Measurements from ENCODE around the gene EEF1B2. TPM values are rescaled to one million over a fixed set of nuclear protein-coding genes. Genes with fewer than 3 reads are reported as not detected.

The EEF1B2 gene
- total and polyA plus RNA-seq, 2 experiments from 2014 or later: 305 to 673 TPM

- H3K4me2 ChIP-seq: no peak overlapping the region
- no peak overlapping the region for H3K4me3 Mint-ChIP-seq
- no peak overlapping the region for H3K4me3 ChIP-seq
- peaks cover 7% of the 10 kb centered on the region; the same call in 2 of the 3 replicates for H3K4me1 Mint-ChIP-seq
- H3K27ac ChIP-seq (ENCODE audit: low read depth): no peak overlapping the region
- no peaks in the 10 kb centered on the region for H3K36me3 Mint-ChIP-seq (ENCODE audit: low read depth)
- no peaks in the 10 kb centered on the region for H3K79me2 ChIP-seq (replicated peaks; ENCODE audit: insufficient read depth)
- no peaks in the 10 kb centered on the region for H3K9me3 Mint-ChIP-seq
- no peak for TF ChIP-seq NANOG (IDR thresholded peaks at IDR 0.05; ENCODE audit: borderline replicate concordance)
- no peak for TF ChIP-seq CTCF (conservative IDR thresholded peaks at IDR 0.05; ENCODE audit: low read depth in 2 of 2)
- TF ChIP-seq JUNB (IDR thresholded peaks at IDR 0.05; ENCODE audit: unreplicated experiment): no peak
- no peak for TF ChIP-seq POLR2AphosphoS5 (IDR thresholded peaks at IDR 0.05; ENCODE audit: low read depth)
- no peak for TF ChIP-seq REST (IDR thresholded peaks at IDR 0.05; ENCODE audit: unreplicated experiment)
- no peak for TF ChIP-seq ZNF114 (CRISPR knock-in tag; IDR thresholded peaks at IDR 0.05)
- no peak for TF ChIP-seq ETS1 (IDR thresholded peaks at IDR 0.05)
- TF ChIP-seq STAT1 (IDR thresholded peaks at IDR 0.05; ENCODE audit: unreplicated experiment): no peak
- no peak for TF ChIP-seq ZNF331 (CRISPR knock-in tag; IDR thresholded peaks at IDR 0.05; ENCODE audit: low read depth)
- TF ChIP-seq EZH2 (IDR thresholded peaks at IDR 0.05; ENCODE audit: low read depth, unreplicated experiment): no peak
- no peak for TF ChIP-seq CREB1 (CRISPR knock-in tag; IDR thresholded peaks at IDR 0.05; ENCODE audit: low read depth)
- H2AFZ ChIP-seq: no peak overlapping the region
- H3K4me1 ChIP-seq (ENCODE audit: insufficient read depth): peaks cover 12% of the 10 kb centered on the region
- no peaks in the 10 kb centered on the region for H3K36me3 ChIP-seq (ENCODE audit: insufficient read depth)
- H3F3A ChIP-seq (replicated peaks; ENCODE audit: low read depth): no peaks in the 10 kb centered on the region
- no peaks in the 10 kb centered on the region for H3K27me3 ChIP-seq (ENCODE audit: insufficient read depth)
- ATAC-seq: no peak
- H4K20me1 ChIP-seq (replicated peaks; ENCODE audit: insufficient read depth): no peaks in the 10 kb centered on the region
- no peaks in the 10 kb centered on the region for H3K27me3 Mint-ChIP-seq (ENCODE audit: insufficient read depth, low read depth, poor library complexity)
- no peak for DNase-seq (ENCODE audit: low spot score)
- no peaks in the 10 kb centered on the region for H3K9me2 ChIP-seq (ENCODE audit: insufficient read depth)
- H3K27ac Mint-ChIP-seq: no peak overlapping the region
These were observed 30.0 kb downstream of the EEF1B2 start for GRCh38 chr2:206189691-206190090.

All from GM23338 (cell line).